ENCODE measurements around the gene DCDC2. TPM values are rescaled to one million over a fixed set of nuclear protein-coding genes. Genes with fewer than 3 reads are reported as not detected.

Gene DCDC2
- total RNA-seq, 1 experiment from 2014 or later, result 1.8 TPM

GRCh38 chr6:24193364-24193763 is 164.5 kb downstream of the DCDC2 start:
- Mint-ChIP-seq H3K4me1 (no peaks in the 10 kb centered on the region), H3K27me3 (ENCODE audit: low read depth) (no peaks in the 10 kb centered on the region), H3K9me3 (peaks cover 5% of the 10 kb centered on the region), H3K36me3 (no peaks in the 10 kb centered on the region), H3K4me3 (no peak overlapping the region), H3K27ac (no peak overlapping the region)
- ChIA-PET CTCF (no interaction called here), POLR2A (no interaction called here)
- DNase-seq (ENCODE audit: low spot score) (no peak), ATAC-seq (no peak)
- TF ChIP-seq NR1H2 (CRISPR knock-in tag; IDR thresholded peaks at IDR 0.05), result no peak
- no peak for TF ChIP-seq ZNF396 (CRISPR knock-in tag; IDR thresholded peaks at IDR 0.05; ENCODE audit: borderline replicate concordance)
- no peak for TF ChIP-seq FOXJ3 (CRISPR knock-in tag; IDR thresholded peaks at IDR 0.05; ENCODE audit: borderline replicate concordance)
- TF ChIP-seq, protein P1, sequence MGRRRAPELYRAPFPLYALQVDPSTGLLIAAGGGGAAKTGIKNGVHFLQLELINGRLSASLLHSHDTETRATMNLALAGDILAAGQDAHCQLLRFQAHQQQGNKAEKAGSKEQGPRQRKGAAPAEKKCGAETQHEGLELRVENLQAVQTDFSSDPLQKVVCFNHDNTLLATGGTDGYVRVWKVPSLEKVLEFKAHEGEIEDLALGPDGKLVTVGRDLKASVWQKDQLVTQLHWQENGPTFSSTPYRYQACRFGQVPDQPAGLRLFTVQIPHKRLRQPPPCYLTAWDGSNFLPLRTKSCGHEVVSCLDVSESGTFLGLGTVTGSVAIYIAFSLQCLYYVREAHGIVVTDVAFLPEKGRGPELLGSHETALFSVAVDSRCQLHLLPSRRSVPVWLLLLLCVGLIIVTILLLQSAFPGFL (CRISPR knock-in tag; IDR thresholded peaks at IDR 0.05; ENCODE audit: borderline replicate concordance), result no peak
- no peak for TF ChIP-seq ZNF425 (CRISPR knock-in tag; conservative IDR thresholded peaks at IDR 0.05)
- TF ChIP-seq, protein P2, sequence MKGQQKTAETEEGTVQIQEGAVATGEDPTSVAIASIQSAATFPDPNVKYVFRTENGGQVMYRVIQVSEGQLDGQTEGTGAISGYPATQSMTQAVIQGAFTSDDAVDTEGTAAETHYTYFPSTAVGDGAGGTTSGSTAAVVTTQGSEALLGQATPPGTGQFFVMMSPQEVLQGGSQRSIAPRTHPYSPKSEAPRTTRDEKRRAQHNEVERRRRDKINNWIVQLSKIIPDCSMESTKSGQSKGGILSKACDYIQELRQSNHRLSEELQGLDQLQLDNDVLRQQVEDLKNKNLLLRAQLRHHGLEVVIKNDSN (CRISPR knock-in tag; IDR thresholded peaks at IDR 0.05), result no peak
- TF ChIP-seq ZSCAN18 (CRISPR knock-in tag; IDR thresholded peaks at IDR 0.05), result no peak
- no peak for TF ChIP-seq IRF1 (CRISPR knock-in tag; IDR thresholded peaks at IDR 0.05)
- TF ChIP-seq, protein P3, sequence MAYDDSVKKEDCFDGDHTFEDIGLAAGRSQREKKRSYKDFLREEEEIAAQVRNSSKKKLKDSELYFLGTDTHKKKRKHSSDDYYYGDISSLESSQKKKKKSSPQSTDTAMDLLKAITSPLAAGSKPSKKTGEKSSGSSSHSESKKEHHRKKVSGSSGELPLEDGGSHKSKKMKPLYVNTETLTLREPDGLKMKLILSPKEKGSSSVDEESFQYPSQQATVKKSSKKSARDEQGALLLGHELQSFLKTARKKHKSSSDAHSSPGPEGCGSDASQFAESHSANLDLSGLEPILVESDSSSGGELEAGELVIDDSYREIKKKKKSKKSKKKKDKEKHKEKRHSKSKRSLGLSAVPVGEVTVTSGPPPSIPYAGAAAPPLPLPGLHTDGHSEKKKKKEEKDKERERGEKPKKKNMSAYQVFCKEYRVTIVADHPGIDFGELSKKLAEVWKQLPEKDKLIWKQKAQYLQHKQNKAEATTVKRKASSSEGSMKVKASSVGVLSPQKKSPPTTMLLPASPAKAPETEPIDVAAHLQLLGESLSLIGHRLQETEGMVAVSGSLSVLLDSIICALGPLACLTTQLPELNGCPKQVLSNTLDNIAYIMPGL (CRISPR knock-in tag; IDR thresholded peaks at IDR 0.05), result no peak
- TF ChIP-seq ATF2 (CRISPR knock-in tag; IDR thresholded peaks at IDR 0.05; ENCODE audit: borderline replicate concordance, low read depth), result no peak

- H3K36me3 Mint-ChIP-seq, result no peaks in the 10 kb centered on the region
Measured at GRCh38 chr6:24191346-24191745, 166.5 kb downstream of the DCDC2 start.

More at GRCh38 chr6:24191346-24191745, 166.5 kb downstream of the DCDC2 start:
- no peak for DNase-seq (ENCODE audit: low spot score)
- Mint-ChIP-seq H3K4me3 (no peak overlapping the region), H3K27me3 (ENCODE audit: low read depth) (no peaks in the 10 kb centered on the region), H3K27ac (no peak overlapping the region), H3K9me3 (peaks cover 5% of the 10 kb centered on the region), H3K4me1 (no peaks in the 10 kb centered on the region)
- ATAC-seq, result no peak
- ChIA-PET CTCF (interaction anchor here (1.3 kb wide), 1 partner anchor 14 kb away, joined by 3 read pairs; no protein-coding TSS in a partner anchor), POLR2A (interaction anchor here (0.9 kb wide), 1 partner anchor 182 kb away, joined by 3 read pairs; no protein-coding TSS in a partner anchor)
- TF ChIP-seq, protein P4, sequence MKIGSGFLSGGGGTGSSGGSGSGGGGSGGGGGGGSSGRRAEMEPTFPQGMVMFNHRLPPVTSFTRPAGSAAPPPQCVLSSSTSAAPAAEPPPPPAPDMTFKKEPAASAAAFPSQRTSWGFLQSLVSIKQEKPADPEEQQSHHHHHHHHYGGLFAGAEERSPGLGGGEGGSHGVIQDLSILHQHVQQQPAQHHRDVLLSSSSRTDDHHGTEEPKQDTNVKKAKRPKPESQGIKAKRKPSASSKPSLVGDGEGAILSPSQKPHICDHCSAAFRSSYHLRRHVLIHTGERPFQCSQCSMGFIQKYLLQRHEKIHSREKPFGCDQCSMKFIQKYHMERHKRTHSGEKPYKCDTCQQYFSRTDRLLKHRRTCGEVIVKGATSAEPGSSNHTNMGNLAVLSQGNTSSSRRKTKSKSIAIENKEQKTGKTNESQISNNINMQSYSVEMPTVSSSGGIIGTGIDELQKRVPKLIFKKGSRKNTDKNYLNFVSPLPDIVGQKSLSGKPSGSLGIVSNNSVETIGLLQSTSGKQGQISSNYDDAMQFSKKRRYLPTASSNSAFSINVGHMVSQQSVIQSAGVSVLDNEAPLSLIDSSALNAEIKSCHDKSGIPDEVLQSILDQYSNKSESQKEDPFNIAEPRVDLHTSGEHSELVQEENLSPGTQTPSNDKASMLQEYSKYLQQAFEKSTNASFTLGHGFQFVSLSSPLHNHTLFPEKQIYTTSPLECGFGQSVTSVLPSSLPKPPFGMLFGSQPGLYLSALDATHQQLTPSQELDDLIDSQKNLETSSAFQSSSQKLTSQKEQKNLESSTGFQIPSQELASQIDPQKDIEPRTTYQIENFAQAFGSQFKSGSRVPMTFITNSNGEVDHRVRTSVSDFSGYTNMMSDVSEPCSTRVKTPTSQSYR (CRISPR knock-in tag; IDR thresholded peaks at IDR 0.05), result no peak
- TF ChIP-seq ATF1 (CRISPR knock-in tag; IDR thresholded peaks at IDR 0.05) (no peak), ZNF396 (CRISPR knock-in tag; IDR thresholded peaks at IDR 0.05; ENCODE audit: borderline replicate concordance) (no peak), TEAD4 (CRISPR knock-in tag; IDR thresholded peaks at IDR 0.05) (no peak)
